SK-N-SH (cell line): ENCODE measurements around the gene TARS1.

Source experiments
- CTCF ChIP-seq: fragments of 200-600 bp; sonication (generic); IDR thresholded peaks from 2 replicates; pipeline ENCODE4 v1.6.1; 2017; ENCODE audit warnings: antibody characterized with exemption, mild to moderate bottlenecking, moderate library complexity
- GABPA ChIP-seq: IDR thresholded peaks from 2 replicates; pipeline ENCODE4 v1.4.0; 2012; ENCODE audit warnings: low read depth, mild to moderate bottlenecking
- MAX ChIP-seq: IDR thresholded peaks from 2 replicates; pipeline ENCODE4 v1.4.0; 2012; ENCODE audit warnings: low read depth
- RAD21 ChIP-seq: IDR thresholded peaks from 2 replicates; pipeline ENCODE4 v1.6.1; 2012; ENCODE audit warnings: mild to moderate bottlenecking, low read length
- TF ChIP-seq, protein P1 (sequence below): IDR thresholded peaks from 2 replicates; pipeline ENCODE4 v1.6.1; 2012; ENCODE audit warnings: mild to moderate bottlenecking, low read depth, low read length, moderate library complexity

GRCh38 chr5:33477816-33478215 is 37.1 kb downstream of the TARS1 start:
- no peak for TF ChIP-seq CTCF
- TF ChIP-seq MAX, result no peak
- TF ChIP-seq RAD21, result no peak
- TF ChIP-seq, protein P1, sequence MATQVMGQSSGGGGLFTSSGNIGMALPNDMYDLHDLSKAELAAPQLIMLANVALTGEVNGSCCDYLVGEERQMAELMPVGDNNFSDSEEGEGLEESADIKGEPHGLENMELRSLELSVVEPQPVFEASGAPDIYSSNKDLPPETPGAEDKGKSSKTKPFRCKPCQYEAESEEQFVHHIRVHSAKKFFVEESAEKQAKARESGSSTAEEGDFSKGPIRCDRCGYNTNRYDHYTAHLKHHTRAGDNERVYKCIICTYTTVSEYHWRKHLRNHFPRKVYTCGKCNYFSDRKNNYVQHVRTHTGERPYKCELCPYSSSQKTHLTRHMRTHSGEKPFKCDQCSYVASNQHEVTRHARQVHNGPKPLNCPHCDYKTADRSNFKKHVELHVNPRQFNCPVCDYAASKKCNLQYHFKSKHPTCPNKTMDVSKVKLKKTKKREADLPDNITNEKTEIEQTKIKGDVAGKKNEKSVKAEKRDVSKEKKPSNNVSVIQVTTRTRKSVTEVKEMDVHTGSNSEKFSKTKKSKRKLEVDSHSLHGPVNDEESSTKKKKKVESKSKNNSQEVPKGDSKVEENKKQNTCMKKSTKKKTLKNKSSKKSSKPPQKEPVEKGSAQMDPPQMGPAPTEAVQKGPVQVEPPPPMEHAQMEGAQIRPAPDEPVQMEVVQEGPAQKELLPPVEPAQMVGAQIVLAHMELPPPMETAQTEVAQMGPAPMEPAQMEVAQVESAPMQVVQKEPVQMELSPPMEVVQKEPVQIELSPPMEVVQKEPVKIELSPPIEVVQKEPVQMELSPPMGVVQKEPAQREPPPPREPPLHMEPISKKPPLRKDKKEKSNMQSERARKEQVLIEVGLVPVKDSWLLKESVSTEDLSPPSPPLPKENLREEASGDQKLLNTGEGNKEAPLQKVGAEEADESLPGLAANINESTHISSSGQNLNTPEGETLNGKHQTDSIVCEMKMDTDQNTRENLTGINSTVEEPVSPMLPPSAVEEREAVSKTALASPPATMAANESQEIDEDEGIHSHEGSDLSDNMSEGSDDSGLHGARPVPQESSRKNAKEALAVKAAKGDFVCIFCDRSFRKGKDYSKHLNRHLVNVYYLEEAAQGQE, result no peak
- no peak for TF ChIP-seq GABPA
